Erythroblast (primary cell): Measurements from ENCODE around the gene SLC5A3.

Experiments
- GATA1 ChIP-seq: IDR thresholded peaks from 2 replicates; pipeline ENCODE4 v1.6.1; 2011; ENCODE audit warnings: low read depth, mild to moderate bottlenecking, control low read depth, low read length, moderate library complexity
- POLR2A ChIP-seq: IDR thresholded peaks from 2 replicates; pipeline ENCODE4 v1.6.1; 2011; ENCODE audit warnings: mild to moderate bottlenecking, low read length

GRCh38 chr21:34046917-34047316 lies 26.5 kb upstream of the SLC5A3 start:
- TF ChIP-seq POLR2A (no peak), GATA1 (no peak)
